ENCODE measurements around the gene TRMO. TPM values are rescaled to one million over a fixed set of nuclear protein-coding genes. Genes with fewer than 3 reads are reported as not detected.

TRMO gene
- total and polyA plus RNA-seq, 2 of the 13 experiments (the other 11 are each of a cell fraction or from before 2014, with no cell fraction given) = 8.7 to 18.6 TPM

- FAIRE-seq = no peak
- CTCF ChIA-PET (ENCODE audit: low intra/inter-chr PET ratio, low total read pairs) = no interaction called here
- in situ Hi-C loops (cut with HindIII; ENCODE audit: extremely low pct_ligation_motif_present, low pct_unique_long_range_greater_than_20kb) (no loop called here), intact Hi-C loops (cut with micrococcal nuclease; ENCODE audit: unreplicated experiment) (no loop called here)
- H3K4me2 ChIP-seq (ENCODE audit: low read depth, low read length) = no peak overlapping the region
- peaks cover 2 to 3% of the 10 kb centered on the region in 2 experiments; a peak in 1 of 5 replicates for H3K27me3 ChIP-seq (ENCODE audit: control insufficient read depth in 1 of 2, insufficient read depth in 2 of 2, low read length in 2 of 2)
- no peaks in the 10 kb centered on the region for H3K9me3 ChIP-seq (ENCODE audit: low read length)
- no TSS peak for BruUV-seq (replicated peaks)
- no peak for ATAC-seq
- H3K36me3 ChIP-seq (replicated peaks in 1 of 2; ENCODE audit: control insufficient read depth in 1 of 2, insufficient read depth in 2 of 2, low read length in 2 of 2) = no peaks in the 10 kb centered on the region
- H3K4me3 ChIP-seq (replicated peaks in 1 of 3; ENCODE audit: insufficient read depth in 1 of 3, low read depth in 2 of 3, low read length in 3 of 3) = no peak overlapping the region
- POLR2A ChIA-PET = no interaction called here
- no peaks in the 10 kb centered on the region for H3K79me2 ChIP-seq (ENCODE audit: insufficient read depth, low read length)
- no peak overlapping the region for H3K9ac ChIP-seq (ENCODE audit: insufficient read depth, low read depth, low read length)
- no peaks in the 10 kb centered on the region for H3K4me1 ChIP-seq (ENCODE audit: insufficient read depth, low read length)
- DNase-seq (ENCODE audit: low spot score) = no peak
- no peak overlapping the region for H2AFZ ChIP-seq (ENCODE audit: low read length)
- no peaks in the 10 kb centered on the region for H4K20me1 ChIP-seq (ENCODE audit: insufficient read depth, low read length)
- H3K27ac ChIP-seq (ENCODE audit: extremely low read length, insufficient read depth, low read length) = no peak overlapping the region
- TF ChIP-seq, protein P1, sequence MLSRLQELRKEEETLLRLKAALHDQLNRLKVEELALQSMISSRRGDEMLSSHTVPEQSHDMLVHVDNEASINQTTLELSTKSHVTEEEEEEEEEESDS (CRISPR knock-in tag; IDR thresholded peaks at IDR 0.05; ENCODE audit: borderline replicate concordance) = no peak
- TF ChIP-seq ZBTB1 (CRISPR knock-in tag; IDR thresholded peaks at IDR 0.05; ENCODE audit: borderline replicate concordance) = no peak
- TF ChIP-seq PRDM4 (CRISPR knock-in tag; IDR thresholded peaks at IDR 0.05; ENCODE audit: borderline replicate concordance) = no peak
- TF ChIP-seq, protein P2, sequence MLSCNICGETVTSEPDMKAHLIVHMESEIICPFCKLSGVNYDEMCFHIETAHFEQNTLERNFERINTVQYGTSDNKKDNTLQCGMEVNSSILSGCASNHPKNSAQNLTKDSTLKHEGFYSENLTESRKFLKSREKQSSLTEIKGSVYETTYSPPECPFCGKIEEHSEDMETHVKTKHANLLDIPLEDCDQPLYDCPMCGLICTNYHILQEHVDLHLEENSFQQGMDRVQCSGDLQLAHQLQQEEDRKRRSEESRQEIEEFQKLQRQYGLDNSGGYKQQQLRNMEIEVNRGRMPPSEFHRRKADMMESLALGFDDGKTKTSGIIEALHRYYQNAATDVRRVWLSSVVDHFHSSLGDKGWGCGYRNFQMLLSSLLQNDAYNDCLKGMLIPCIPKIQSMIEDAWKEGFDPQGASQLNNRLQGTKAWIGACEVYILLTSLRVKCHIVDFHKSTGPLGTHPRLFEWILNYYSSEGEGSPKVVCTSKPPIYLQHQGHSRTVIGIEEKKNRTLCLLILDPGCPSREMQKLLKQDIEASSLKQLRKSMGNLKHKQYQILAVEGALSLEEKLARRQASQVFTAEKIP (CRISPR knock-in tag; IDR thresholded peaks at IDR 0.05; ENCODE audit: borderline replicate concordance) = no peak
- TF ChIP-seq TEF (CRISPR knock-in tag; IDR thresholded peaks at IDR 0.05) = no peak
- no peak for TF ChIP-seq ARID4A (CRISPR knock-in tag; IDR thresholded peaks at IDR 0.05; ENCODE audit: borderline replicate concordance)
- TF ChIP-seq ZNF430 (CRISPR knock-in tag; IDR thresholded peaks at IDR 0.05) = no peak
- no peak for TF ChIP-seq HBP1 (CRISPR knock-in tag; IDR thresholded peaks at IDR 0.05; ENCODE audit: low read depth)
- TF ChIP-seq TCF7L2 (IDR thresholded peaks at IDR 0.05; ENCODE audit: low read depth, low read length) = no peak
- no peak for TF ChIP-seq ZNF678 (CRISPR knock-in tag; IDR thresholded peaks at IDR 0.05)
- no peak for TF ChIP-seq ZFP1 (CRISPR knock-in tag; IDR thresholded peaks at IDR 0.05)
- no peak for TF ChIP-seq CCAR2 (optimal IDR thresholded peaks at IDR 0.05; ENCODE audit: low read depth, low read length)
- TF ChIP-seq ZNF296 (CRISPR knock-in tag; conservative IDR thresholded peaks at IDR 0.05) = no peak
- TF ChIP-seq SRSF4 (IDR thresholded peaks at IDR 0.05; ENCODE audit: low read depth, low read length, poor library complexity, severe bottlenecking) = no peak
Measured at GRCh38 chr9:97936998-97937397, 14.7 kb upstream of the TRMO start.
